ENCODE data around the gene COG8.

Gene COG8

GRCh38 chr16:69349536-69349935 is 10.2 kb upstream of the COG8 start:
- H3K4me3 ChIP-seq (ENCODE audit: insufficient read depth, low read depth, low read length): no peak overlapping the region
- H3K36me3 ChIP-seq (ENCODE audit: control insufficient read depth, insufficient read depth, low read length): no peaks in the 10 kb centered on the region
- no peaks in the 10 kb centered on the region for H3K27me3 ChIP-seq (ENCODE audit: control insufficient read depth, insufficient read depth, low read length, poor library complexity, severe bottlenecking)
- no peak overlapping the region for H3K27ac ChIP-seq (ENCODE audit: insufficient read depth, low read depth, low read length, poor library complexity, severe bottlenecking)
- WGBS, 2 experiments: 93% methylated on average over 10 of the region's 10 CpGs
- H3K9me3 ChIP-seq (ENCODE audit: control insufficient read depth, low read length): no peaks in the 10 kb centered on the region
- no peaks in the 10 kb centered on the region for H3K4me1 ChIP-seq (ENCODE audit: control insufficient read depth, insufficient read depth, low read length)

- Histone ChIP-seq H3K9me3 (ENCODE audit: control insufficient read depth, low read length) (no peaks in the 10 kb centered on the region), H3K4me1 (ENCODE audit: control insufficient read depth, insufficient read depth, low read length) (no peaks in the 10 kb centered on the region), H3K36me3 (ENCODE audit: control insufficient read depth, insufficient read depth, low read length) (peaks cover 4% of the 10 kb centered on the region), H3K27me3 (ENCODE audit: control insufficient read depth, insufficient read depth, low read length, poor library complexity, severe bottlenecking) (no peaks in the 10 kb centered on the region), H3K27ac (ENCODE audit: insufficient read depth, low read depth, low read length, poor library complexity, severe bottlenecking) (no peak overlapping the region), H3K4me3 (ENCODE audit: insufficient read depth, low read depth, low read length) (no peak overlapping the region)
- 88 to 98% methylated on average over 6 of the region's 6 CpGs for WGBS, 2 experiments
Measured at GRCh38 chr16:69348222-69348621, 8.9 kb upstream of the COG8 start.

- Histone ChIP-seq H3K36me3 (ENCODE audit: control insufficient read depth, insufficient read depth, low read length) (peaks cover 11% of the 10 kb centered on the region), H3K4me3 (ENCODE audit: insufficient read depth, low read depth, low read length) (no peak overlapping the region), H3K9me3 (ENCODE audit: control insufficient read depth, low read length) (no peaks in the 10 kb centered on the region), H3K27ac (ENCODE audit: insufficient read depth, low read depth, low read length, poor library complexity, severe bottlenecking) (no peak overlapping the region), H3K27me3 (ENCODE audit: control insufficient read depth, insufficient read depth, low read length, poor library complexity, severe bottlenecking) (no peaks in the 10 kb centered on the region), H3K4me1 (ENCODE audit: control insufficient read depth, insufficient read depth, low read length) (no peaks in the 10 kb centered on the region)
- 93 to 96% methylated on average over 6 of the region's 6 CpGs for WGBS, 2 experiments
Measured at GRCh38 chr16:69346683-69347082, 7.3 kb upstream of the COG8 start.

DNA sequence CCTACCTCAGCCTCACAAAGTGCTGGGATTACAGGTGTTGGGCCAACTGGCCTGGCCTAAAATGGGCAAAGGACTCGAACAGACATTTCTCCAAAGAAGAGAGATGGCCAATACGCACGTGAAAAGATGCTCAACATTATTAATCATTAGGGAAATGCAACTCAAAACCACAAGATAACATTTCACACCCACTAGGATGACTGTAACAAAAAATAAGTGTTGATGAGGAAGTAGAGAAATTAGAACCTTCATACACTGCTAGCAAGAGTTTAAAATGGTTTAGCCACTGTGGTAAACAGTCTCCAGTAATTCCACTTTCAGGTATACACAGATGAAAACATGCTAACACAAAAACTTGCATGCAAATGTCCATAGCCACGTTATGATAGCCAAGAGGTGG is 6.6 kb upstream of the COG8 start:
- no peaks in the 10 kb centered on the region for H3K9me3 ChIP-seq (ENCODE audit: control insufficient read depth, low read length)
- H3K27me3 ChIP-seq (ENCODE audit: control insufficient read depth, insufficient read depth, low read length, poor library complexity, severe bottlenecking): no peaks in the 10 kb centered on the region
- H3K4me3 ChIP-seq (ENCODE audit: insufficient read depth, low read depth, low read length): no peak overlapping the region
- peaks cover 3% of the 10 kb centered on the region for H3K4me1 ChIP-seq (ENCODE audit: control insufficient read depth, insufficient read depth, low read length)
- WGBS, 2 experiments: 89 to 95% methylated on average over 3 to 4 of the region's 4 CpGs
- peaks cover 17% of the 10 kb centered on the region for H3K36me3 ChIP-seq (ENCODE audit: control insufficient read depth, insufficient read depth, low read length)
- H3K27ac ChIP-seq (ENCODE audit: insufficient read depth, low read depth, low read length, poor library complexity, severe bottlenecking): no peak overlapping the region

- WGBS, 2 experiments: 94 to 95% methylated on average over 5 of the region's 5 CpGs
- Histone ChIP-seq H3K27me3 (ENCODE audit: control insufficient read depth, insufficient read depth, low read length, poor library complexity, severe bottlenecking) (no peaks in the 10 kb centered on the region), H3K4me3 (ENCODE audit: insufficient read depth, low read depth, low read length) (no peak overlapping the region), H3K27ac (ENCODE audit: insufficient read depth, low read depth, low read length, poor library complexity, severe bottlenecking) (no peak overlapping the region), H3K4me1 (ENCODE audit: control insufficient read depth, insufficient read depth, low read length) (peaks cover 6% of the 10 kb centered on the region), H3K36me3 (ENCODE audit: control insufficient read depth, insufficient read depth, low read length) (peaks cover 17% of the 10 kb centered on the region), H3K9me3 (ENCODE audit: control insufficient read depth, low read length) (no peaks in the 10 kb centered on the region)
Measured at GRCh38 chr16:69344171-69344570, 4.8 kb upstream of the COG8 start.

DNA sequence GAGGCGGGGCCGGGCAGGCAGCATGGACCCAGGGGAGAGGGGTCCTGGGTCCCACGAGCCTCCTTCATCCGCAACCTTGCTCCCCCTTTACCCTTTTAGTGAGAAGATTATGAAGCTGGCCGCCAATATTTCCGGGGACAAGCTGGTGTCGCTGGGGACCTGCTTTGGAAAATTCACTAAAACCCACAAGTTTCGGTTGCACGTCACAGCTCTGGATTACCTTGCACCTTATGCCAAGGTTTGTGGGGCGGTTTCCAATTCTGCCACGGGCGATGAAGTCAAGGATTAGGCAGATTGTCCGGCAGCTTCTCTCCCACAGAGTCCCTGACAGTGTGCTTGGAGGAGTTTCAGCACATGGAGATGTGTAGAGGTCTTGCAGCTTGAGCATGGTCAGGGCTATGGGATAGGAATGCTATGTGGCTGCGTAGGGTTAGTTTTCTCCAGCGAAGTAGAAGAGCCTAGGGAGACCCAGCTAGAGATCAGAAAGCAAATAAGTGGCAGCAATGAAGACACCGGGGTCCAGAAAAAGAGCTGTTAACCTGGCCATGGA is 806 bp upstream of the COG8 start:
- peak overlapping the region; percentile 57 for H3K27ac ChIP-seq (ENCODE audit: insufficient read depth, low read depth, low read length, poor library complexity, severe bottlenecking)

GRCh38 chr16:69338557-69339288 is 641 bp downstream of the COG8 start:
- H3K9me3 ChIP-seq (ENCODE audit: control insufficient read depth, low read length): no peaks in the 10 kb centered on the region
- H3K36me3 ChIP-seq (ENCODE audit: control insufficient read depth, insufficient read depth, low read length): peaks cover 46% of the 10 kb centered on the region
- peaks cover 11% of the 10 kb centered on the region for H3K4me1 ChIP-seq (ENCODE audit: control insufficient read depth, insufficient read depth, low read length)
- peak overlapping the region; percentile 58 for H3K27ac ChIP-seq (ENCODE audit: insufficient read depth, low read depth, low read length, poor library complexity, severe bottlenecking)
- H3K27me3 ChIP-seq (ENCODE audit: control insufficient read depth, insufficient read depth, low read length, poor library complexity, severe bottlenecking): no peaks in the 10 kb centered on the region
- 24 to 26% methylated on average over 46 of the region's 46 CpGs for WGBS, 2 experiments
- peak overlapping the region; percentile 97 for H3K4me3 ChIP-seq (ENCODE audit: insufficient read depth, low read depth, low read length)

More for the DNA sequence above, 806 bp upstream of the COG8 start:
- Histone ChIP-seq H3K27me3 (ENCODE audit: control insufficient read depth, insufficient read depth, low read length, poor library complexity, severe bottlenecking) (no peaks in the 10 kb centered on the region), H3K4me1 (ENCODE audit: control insufficient read depth, insufficient read depth, low read length) (peaks cover 11% of the 10 kb centered on the region), H3K9me3 (ENCODE audit: control insufficient read depth, low read length) (no peaks in the 10 kb centered on the region), H3K36me3 (ENCODE audit: control insufficient read depth, insufficient read depth, low read length) (peaks cover 33% of the 10 kb centered on the region), H3K4me3 (ENCODE audit: insufficient read depth, low read depth, low read length) (peak overlapping the region; percentile 97)
- WGBS, 2 experiments: 7 to 8% methylated on average over 16 of the region's 16 CpGs

DNA sequence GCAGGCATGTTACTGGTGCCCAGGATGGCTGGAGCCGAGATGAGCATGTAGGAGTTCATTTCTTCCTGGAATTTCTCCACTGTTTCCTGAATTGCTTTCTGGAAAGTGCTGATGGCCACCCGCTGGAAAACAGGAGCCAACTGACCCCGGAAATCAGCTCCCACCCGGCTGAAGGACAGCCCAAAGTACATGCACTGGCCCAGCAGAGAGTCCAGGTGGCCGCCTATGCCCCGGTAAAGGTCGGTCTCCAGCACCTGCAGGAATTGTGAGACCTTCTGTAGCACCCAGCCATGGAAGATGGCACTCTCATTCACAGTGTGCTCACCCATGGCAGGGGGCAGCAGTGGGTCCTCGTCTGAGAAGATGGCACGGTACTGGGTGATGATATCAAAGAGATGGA is 4.7 kb downstream of the COG8 start:
- 96 to 97% methylated on average over 9 of the region's 9 CpGs for WGBS, 2 experiments
- Histone ChIP-seq H3K36me3 (ENCODE audit: control insufficient read depth, insufficient read depth, low read length) (peaks cover 46% of the 10 kb centered on the region), H3K4me1 (ENCODE audit: control insufficient read depth, insufficient read depth, low read length) (peaks cover 5% of the 10 kb centered on the region), H3K4me3 (ENCODE audit: insufficient read depth, low read depth, low read length) (no peak overlapping the region), H3K27me3 (ENCODE audit: control insufficient read depth, insufficient read depth, low read length, poor library complexity, severe bottlenecking) (no peaks in the 10 kb centered on the region), H3K27ac (ENCODE audit: insufficient read depth, low read depth, low read length, poor library complexity, severe bottlenecking) (no peak overlapping the region), H3K9me3 (ENCODE audit: control insufficient read depth, low read length) (no peaks in the 10 kb centered on the region)

DNA sequence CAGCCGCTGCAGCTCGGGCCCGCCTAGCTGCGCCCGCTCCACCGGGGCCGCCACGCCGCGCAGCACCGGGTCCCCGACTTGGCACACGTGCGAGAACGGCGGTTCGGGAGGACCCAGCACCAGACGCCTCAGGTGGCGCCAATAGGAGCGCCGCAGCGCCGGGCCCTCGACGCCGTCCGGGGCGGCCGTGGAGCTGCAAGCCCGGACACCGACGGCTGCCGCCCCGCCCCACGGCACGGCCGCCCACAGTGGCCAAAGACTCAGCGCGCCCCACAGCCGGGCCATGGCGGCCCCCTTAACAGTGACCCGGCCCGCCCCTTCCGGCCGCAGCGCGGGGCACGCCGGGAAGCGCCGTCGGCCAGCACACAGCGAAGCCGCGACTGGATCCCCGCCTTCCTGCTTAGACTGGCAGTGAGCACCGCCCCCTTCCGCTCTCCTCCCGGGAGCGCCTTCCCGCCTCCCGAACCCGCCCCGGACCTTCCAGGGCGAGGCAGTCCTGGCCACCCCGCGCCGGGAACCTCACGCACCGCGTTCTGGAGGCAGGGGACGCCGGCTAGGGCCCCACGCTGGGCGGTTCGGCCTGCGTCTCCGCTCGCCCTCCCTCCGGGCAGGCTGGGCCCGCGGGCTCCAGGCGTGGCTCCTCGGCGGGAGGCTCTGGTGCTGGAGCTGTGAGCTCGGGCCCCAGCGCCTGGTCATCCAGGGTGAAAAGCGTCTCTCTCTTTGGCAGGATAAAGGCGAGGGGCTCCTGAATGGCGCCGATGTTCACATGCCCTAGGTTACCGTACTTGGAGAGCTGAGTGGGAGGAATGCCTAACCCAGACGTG is 8.9 kb downstream of the COG8 start, which contains the start of gene PDF:
Gene PDF (minus strand): TSS at position 303 of the 824 bp plus-strand sequence. CDS start 18 bp downstream, at position 285.
- WGBS, 2 experiments: 4% methylated on average over 93 of the region's 93 CpGs
- H3K4me3 ChIP-seq (ENCODE audit: insufficient read depth, low read depth, low read length): peak within 1 kb of the TSS; percentile 72
- H3K4me1 ChIP-seq (ENCODE audit: control insufficient read depth, insufficient read depth, low read length): peaks cover 14% of the 10 kb centered on the region
- H3K27me3 ChIP-seq (ENCODE audit: control insufficient read depth, insufficient read depth, low read length, poor library complexity, severe bottlenecking): no peaks in the 10 kb centered on the region
- H3K36me3 ChIP-seq (ENCODE audit: control insufficient read depth, insufficient read depth, low read length): peaks cover 55% of the 10 kb centered on the region
- peak within 1 kb of the TSS; percentile 74 for H3K27ac ChIP-seq (ENCODE audit: insufficient read depth, low read depth, low read length, poor library complexity, severe bottlenecking)
- no peaks in the 10 kb centered on the region for H3K9me3 ChIP-seq (ENCODE audit: control insufficient read depth, low read length)

Measured in ectodermal cell (in vitro differentiated cells).